GM10266 (cell line): ENCODE data around the gene ZBTB5.
A peak's percentile ranks its signal among the peaks of the same experiment; 100 is the strongest.

ENCODE experiments used
- DNase-seq: peaks from one replicate; pipeline ENCODE4 v3.0.0; 2012; ENCODE audit errors: extremely low spot score
- TF ChIP-seq, protein P1 (sequence below): IDR thresholded peaks from 2 replicates; pipeline ENCODE4 v1.5.1; 2012; ENCODE audit warnings: mild to moderate bottlenecking, low read depth; ENCODE audit not compliant: control insufficient read depth, insufficient read depth; ENCODE audit errors: missing control alignments

ZBTB5 gene

DNA sequence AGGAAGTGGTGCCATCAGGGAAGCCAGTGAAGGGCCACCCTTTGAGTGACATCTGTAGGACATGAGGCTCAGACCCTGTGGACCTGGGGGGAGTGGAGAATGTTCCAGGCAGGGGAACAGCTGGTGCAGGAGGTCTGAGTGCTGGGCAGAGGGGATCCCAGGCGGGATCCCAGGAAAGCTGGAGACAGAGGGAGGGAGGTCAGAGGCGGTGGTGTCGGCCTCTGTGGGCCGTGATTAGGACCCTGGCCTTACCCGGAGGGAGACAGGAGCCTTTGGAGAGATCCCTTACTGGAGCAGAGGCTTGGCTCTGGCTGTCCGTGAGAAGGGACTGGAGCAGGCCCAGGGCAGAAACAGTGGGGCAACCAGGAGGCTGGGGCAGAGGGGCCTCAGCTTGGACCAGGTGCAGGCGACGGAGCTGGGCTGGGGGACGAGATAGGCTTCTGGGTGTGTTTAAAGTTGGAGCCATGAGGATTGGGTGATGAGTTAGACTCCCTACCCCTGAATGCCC lies 54.8 kb downstream of the ZBTB5 start:
- TF ChIP-seq, protein P1, sequence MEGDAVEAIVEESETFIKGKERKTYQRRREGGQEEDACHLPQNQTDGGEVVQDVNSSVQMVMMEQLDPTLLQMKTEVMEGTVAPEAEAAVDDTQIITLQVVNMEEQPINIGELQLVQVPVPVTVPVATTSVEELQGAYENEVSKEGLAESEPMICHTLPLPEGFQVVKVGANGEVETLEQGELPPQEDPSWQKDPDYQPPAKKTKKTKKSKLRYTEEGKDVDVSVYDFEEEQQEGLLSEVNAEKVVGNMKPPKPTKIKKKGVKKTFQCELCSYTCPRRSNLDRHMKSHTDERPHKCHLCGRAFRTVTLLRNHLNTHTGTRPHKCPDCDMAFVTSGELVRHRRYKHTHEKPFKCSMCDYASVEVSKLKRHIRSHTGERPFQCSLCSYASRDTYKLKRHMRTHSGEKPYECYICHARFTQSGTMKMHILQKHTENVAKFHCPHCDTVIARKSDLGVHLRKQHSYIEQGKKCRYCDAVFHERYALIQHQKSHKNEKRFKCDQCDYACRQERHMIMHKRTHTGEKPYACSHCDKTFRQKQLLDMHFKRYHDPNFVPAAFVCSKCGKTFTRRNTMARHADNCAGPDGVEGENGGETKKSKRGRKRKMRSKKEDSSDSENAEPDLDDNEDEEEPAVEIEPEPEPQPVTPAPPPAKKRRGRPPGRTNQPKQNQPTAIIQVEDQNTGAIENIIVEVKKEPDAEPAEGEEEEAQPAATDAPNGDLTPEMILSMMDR: no peak
- DNase-seq: no peak

DNA sequence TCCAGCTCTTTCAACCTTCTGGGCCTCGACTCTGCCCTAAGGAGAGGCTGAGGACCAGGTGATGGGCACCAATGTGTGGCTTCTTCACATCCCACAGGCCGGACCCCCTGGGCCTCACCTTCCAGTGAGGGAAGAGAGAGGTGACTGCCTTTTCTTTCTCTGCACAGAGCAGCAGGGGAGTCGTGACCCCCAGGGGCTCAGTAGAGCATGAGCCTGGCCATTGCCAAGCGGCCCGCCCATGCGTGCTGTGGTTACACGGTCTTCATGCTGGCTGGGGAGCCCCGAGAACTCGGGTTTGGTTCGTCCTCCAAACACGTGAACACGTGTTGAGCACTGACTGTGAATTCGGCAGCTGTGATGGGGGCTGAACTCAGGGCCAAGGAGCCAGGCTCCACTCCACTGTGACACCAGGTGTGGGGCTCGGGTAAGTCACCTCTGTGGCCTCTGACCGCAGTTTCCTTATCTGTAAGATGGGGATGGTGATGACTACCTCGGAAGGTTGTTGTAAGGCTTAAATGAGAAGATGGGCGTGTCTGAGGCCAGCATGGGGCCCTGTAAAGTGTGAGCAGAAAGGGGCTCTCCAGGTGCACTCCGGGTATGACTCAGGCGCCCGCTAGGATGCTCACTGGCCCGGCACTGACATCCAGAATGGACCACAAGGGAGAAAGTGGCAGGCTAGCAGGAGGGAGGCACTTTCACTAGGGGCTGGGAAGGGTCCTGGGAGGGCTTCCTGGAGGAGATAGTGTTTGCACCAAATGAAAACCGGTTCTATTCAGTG lies 56.1 kb downstream of the ZBTB5 start:
- TF ChIP-seq, protein P1: no peak
- DNase-seq: peak; percentile 77

DNA sequence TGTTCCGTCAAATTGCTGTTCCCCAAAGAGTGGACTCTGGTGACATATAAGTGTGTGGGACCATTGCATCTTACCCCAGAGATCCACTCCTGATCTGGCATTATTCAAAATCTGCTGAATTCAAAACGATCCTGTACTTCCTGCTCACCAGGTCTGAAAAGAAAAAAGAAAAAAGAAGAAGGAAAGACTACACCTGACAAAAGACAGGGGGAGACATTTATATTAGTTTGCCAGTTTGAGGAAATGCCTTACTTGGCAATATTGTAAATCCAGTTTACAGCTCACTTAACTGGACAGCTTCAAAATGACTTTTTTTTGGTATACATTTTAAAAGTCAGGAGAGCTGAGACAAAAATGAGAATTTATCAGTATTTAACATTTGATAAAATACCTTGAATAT lies 57.8 kb downstream of the ZBTB5 start:
- no peak for DNase-seq
- TF ChIP-seq, protein P1: peak; percentile 29

DNA sequence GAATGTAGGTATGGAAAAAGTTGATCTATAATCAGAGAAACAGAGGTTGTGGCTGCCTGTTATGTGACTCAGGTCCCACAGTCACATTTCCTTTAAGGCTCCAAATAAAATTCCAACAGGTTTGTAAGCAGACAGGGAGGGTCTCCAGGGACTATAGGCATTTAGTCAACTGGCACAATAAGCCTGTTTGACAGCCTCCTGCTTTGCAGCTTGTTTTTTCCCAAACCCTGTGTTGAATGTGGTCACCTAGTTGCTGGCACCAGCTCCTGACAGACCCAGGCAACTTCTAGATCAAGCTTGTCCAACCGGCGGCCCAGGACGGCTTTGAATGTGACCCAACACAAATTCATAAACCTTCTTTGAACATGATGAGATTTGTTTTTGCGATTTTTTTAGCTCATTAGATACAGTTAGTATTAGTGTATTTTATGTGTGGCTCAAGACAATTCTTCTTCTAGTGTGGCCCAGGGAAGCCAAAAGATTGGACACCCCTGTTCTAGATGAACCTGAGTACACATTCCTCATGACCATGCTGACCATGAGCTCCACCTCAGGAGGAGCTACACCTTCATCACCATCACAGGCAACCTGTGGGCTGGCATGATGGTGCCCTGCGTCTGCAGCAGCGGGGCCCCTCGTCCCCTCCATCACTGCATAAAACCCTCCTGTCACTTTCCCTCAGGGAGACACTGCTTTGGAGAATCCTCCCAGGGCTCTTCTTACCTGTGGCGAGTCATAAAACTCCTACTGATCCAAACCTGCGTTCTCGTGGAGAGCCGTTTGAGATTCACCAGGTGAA lies 58.4 kb downstream of the ZBTB5 start:
- DNase-seq: no peak
- TF ChIP-seq, protein P1: no peak

DNA sequence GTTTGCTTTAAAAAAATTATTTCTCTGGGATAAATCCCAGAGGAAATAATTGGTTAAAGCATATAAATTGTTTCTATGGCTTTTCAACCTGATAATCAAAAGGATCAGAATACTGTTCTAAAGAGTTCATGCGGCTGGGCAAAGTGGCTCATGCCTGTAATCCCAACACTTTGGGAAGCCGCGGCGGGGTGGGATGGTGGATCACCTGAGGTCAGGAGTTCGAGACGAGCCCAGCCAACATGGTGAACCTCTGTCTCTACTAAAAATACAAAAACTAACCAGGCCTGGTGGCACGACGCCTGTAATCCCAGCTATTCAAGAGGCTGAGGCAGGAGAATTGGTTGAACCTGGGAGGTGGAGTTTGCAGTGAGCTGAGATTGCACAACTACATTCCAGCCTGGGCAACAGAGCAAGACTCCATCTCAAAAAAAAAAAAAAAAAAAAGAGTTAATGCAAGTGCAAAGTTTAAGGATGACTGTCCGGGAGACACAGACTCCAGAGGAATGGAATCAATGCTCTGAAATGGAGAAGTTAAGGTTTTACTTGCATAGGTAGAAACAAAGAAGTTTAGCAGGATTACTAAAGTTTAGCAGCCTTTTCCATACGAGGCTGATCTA lies 59.4 kb downstream of the ZBTB5 start:
- TF ChIP-seq, protein P1: no peak
- no peak for DNase-seq

DNA sequence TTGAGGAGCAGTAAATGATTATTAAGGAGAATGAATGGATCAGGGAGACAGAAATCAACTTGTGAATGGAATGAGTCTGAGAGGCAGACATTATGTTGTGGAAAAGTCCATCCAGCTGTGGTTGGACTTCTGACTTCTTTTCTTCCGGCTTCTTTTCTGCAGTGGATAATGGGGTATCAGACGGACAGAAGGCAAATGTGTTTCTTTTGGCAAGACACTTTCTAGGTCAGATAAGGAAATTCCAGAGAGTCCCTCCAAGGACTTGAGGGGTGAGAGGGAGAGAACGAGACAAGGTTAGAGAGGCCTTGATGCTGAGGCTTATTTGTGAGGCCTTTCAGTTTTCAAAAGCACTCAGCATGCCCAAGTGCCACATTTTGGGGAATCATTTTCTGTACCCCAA lies 59.9 kb downstream of the ZBTB5 start:
- TF ChIP-seq, protein P1: no peak
- DNase-seq: no peak

DNA sequence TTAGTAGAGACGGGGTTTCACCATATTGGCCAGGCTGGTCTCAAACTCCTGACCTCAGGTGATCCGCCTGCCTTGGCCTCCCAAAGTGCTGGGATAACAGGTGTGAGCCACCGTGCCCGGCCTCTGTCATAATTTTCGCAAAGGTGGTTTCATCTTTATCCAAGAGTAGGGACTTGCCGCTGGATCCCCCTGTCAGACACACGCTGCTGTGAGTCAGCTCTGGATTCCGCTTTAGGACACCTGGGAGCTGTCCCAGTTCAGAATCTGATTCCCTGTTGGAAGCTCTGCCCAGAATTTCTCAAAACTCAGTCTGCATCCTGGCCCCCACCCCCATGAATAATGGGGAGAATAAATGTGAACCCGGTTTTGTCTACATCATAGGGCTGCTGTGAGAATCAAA lies 60.7 kb downstream of the ZBTB5 start:
- TF ChIP-seq, protein P1: no peak
- DNase-seq: no peak
